Measurements from ENCODE around the gene CHN2. TPM values are rescaled to one million over a fixed set of nuclear protein-coding genes. Genes with fewer than 3 reads are reported as not detected.

The CHN2 gene
- total RNA-seq, 1 experiment from 2014 or later, result 5.1 TPM

DNA sequence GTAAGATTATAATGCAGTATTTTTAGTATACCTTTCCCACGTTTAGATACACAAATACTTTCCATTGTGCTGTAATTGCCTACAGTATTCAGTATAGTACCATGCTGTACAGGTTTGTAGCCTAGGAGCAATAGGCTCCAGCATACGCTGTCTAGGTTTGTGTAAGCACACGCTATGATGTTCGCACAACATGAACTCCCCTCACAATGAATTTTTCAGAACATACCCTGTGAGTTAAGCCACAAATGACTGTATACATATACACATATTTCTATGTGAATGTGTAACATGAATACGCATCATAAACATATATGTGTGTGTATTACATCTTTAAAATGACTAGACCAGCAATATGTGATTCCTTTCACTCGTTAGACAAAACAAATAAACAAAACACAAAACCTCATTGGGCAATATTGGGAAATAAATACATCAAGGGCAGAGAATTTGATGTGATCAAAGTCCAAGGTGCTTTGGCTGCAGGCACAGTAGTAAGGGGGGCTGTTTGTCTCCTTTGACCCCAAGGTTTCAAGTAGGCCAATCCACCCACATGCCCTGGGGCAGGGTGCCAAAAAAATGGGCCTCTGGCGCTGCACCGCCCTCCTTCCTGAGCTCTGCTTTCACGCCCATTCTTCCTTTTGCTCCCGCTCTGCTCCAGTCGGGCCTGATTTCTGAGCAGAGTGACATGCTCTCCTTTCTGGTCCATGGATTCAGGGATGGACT is 33.9 kb downstream of the CHN2 start:
- intact Hi-C loops (cut with micrococcal nuclease), result no loop called here
- no peak for DNase-seq (ENCODE audit: unreplicated experiment)
- no peak overlapping the region for H3K27ac Mint-ChIP-seq (ENCODE audit: low read depth, unreplicated experiment)
- no peaks in the 10 kb centered on the region for H3K4me1 Mint-ChIP-seq (ENCODE audit: insufficient read depth, unreplicated experiment)
- TF ChIP-seq, protein P1, sequence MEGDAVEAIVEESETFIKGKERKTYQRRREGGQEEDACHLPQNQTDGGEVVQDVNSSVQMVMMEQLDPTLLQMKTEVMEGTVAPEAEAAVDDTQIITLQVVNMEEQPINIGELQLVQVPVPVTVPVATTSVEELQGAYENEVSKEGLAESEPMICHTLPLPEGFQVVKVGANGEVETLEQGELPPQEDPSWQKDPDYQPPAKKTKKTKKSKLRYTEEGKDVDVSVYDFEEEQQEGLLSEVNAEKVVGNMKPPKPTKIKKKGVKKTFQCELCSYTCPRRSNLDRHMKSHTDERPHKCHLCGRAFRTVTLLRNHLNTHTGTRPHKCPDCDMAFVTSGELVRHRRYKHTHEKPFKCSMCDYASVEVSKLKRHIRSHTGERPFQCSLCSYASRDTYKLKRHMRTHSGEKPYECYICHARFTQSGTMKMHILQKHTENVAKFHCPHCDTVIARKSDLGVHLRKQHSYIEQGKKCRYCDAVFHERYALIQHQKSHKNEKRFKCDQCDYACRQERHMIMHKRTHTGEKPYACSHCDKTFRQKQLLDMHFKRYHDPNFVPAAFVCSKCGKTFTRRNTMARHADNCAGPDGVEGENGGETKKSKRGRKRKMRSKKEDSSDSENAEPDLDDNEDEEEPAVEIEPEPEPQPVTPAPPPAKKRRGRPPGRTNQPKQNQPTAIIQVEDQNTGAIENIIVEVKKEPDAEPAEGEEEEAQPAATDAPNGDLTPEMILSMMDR (IDR thresholded peaks at IDR 0.05; ENCODE audit: unreplicated experiment), result no peak
- no peaks in the 10 kb centered on the region for H3K9me3 Mint-ChIP-seq (ENCODE audit: unreplicated experiment)
- no peaks in the 10 kb centered on the region for H3K27me3 Mint-ChIP-seq (ENCODE audit: insufficient read depth, unreplicated experiment)
- ChIA-PET POLR2A (interaction anchor here (0.6 to 0.7 kb wide), 2 partner anchors 27 to 59 kb away, joined by 4 read pairs; no protein-coding TSS in a partner anchor), CTCF (no interaction called here)
- no TSS peak for BruUV-seq (replicated peaks)
- no peaks in the 10 kb centered on the region for H3K36me3 Mint-ChIP-seq (ENCODE audit: insufficient read depth, unreplicated experiment)
- H3K4me3 Mint-ChIP-seq (ENCODE audit: unreplicated experiment), result no peak overlapping the region

DNA sequence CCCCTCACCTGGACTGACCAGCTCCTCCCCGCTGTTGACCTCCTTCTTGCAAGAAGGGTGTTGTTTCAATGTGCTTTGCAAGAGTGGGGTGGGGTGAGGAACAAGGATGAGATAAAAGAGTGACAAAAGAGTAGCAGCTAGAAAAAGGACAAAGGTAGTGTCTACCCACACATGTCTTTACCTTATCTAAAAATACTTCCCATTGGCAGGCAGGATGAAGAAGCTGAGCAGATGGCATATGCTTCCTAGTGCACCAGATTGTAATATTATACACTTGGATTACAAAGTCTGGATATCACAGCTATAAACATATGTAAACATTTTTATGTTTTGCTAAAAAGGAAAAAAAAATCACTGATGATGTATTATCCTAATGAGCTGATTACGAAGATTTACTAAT is 34.5 kb downstream of the CHN2 start:
- H3K36me3 Mint-ChIP-seq (ENCODE audit: insufficient read depth, unreplicated experiment), result no peaks in the 10 kb centered on the region
- ChIA-PET CTCF (no interaction called here), POLR2A (interaction anchor here (0.7 kb wide), 1 partner anchor 59 kb away, joined by 4 read pairs; no protein-coding TSS in a partner anchor)
- H3K9me3 Mint-ChIP-seq (ENCODE audit: unreplicated experiment), result no peaks in the 10 kb centered on the region
- TF ChIP-seq, protein P1 (IDR thresholded peaks at IDR 0.05; ENCODE audit: unreplicated experiment), result no peak
- no peaks in the 10 kb centered on the region for H3K27me3 Mint-ChIP-seq (ENCODE audit: insufficient read depth, unreplicated experiment)
- no peak overlapping the region for H3K27ac Mint-ChIP-seq (ENCODE audit: low read depth, unreplicated experiment)
- BruUV-seq (replicated peaks), result no TSS peak
- DNase-seq (ENCODE audit: unreplicated experiment), result no peak
- H3K4me1 Mint-ChIP-seq (ENCODE audit: insufficient read depth, unreplicated experiment), result no peaks in the 10 kb centered on the region
- intact Hi-C loops (cut with micrococcal nuclease), result no loop called here
- no peak overlapping the region for H3K4me3 Mint-ChIP-seq (ENCODE audit: unreplicated experiment)

DNA sequence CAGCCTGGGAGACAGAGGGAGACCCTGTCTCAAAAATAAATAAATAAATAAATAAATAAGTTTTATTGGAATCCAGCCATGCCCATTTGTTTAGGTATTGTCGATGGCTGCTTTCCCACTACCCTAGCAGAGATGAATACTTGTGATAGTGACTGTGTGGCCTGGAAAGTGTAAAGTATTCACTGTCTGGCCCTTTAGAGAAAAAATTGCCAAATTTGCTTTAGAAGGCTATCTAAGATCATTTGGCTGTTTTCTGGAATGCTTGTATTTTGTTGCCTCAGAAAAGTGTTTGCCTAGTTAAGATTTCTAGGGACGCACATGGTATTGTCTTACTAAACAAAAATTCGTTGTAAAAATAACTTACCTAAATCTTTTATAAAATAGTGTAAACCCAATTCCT is 35.4 kb downstream of the CHN2 start:
- TF ChIP-seq, protein P1 (IDR thresholded peaks at IDR 0.05; ENCODE audit: unreplicated experiment), result no peak
- no peaks in the 10 kb centered on the region for H3K9me3 Mint-ChIP-seq (ENCODE audit: unreplicated experiment)
- no peak overlapping the region for H3K4me3 Mint-ChIP-seq (ENCODE audit: unreplicated experiment)
- no TSS peak for BruUV-seq (replicated peaks)
- H3K36me3 Mint-ChIP-seq (ENCODE audit: insufficient read depth, unreplicated experiment), result peaks cover 2% of the 10 kb centered on the region
- H3K27ac Mint-ChIP-seq (ENCODE audit: low read depth, unreplicated experiment), result no peak overlapping the region
- H3K4me1 Mint-ChIP-seq (ENCODE audit: insufficient read depth, unreplicated experiment), result no peaks in the 10 kb centered on the region
- POLR2A ChIA-PET, result no interaction called here
- no peaks in the 10 kb centered on the region for H3K27me3 Mint-ChIP-seq (ENCODE audit: insufficient read depth, unreplicated experiment)
- DNase-seq (ENCODE audit: unreplicated experiment), result no peak
- CTCF ChIA-PET, result no interaction called here
- intact Hi-C loops (cut with micrococcal nuclease), result no loop called here

DNA sequence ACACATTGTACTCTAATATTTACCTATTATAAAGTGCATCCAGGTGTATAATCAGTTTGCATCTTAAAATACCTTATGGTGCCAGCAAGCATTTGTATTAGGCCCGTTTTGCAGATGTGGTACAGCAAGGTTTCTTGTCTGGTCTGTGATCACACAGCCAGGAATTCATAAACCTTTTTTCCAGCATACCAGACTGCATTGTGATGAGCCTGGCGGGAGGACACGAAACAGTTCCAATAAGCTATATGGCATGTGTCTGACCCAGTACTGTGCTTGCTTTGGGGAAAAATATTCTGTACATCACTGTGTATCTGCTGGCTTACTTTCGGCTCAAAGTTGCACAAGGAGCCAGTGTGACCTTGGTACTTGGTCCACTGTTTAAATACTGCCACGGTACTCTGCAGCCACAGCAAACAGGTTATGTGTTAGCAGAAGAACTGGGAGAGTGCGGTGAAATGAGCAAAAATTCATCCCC is 36.3 kb downstream of the CHN2 start:
- intact Hi-C loops (cut with micrococcal nuclease), result no loop called here
- ChIA-PET CTCF (no interaction called here), POLR2A (no interaction called here)
- Mint-ChIP-seq H3K4me1 (ENCODE audit: insufficient read depth, unreplicated experiment) (no peaks in the 10 kb centered on the region), H3K9me3 (ENCODE audit: unreplicated experiment) (no peaks in the 10 kb centered on the region), H3K27ac (ENCODE audit: low read depth, unreplicated experiment) (no peak overlapping the region), H3K4me3 (ENCODE audit: unreplicated experiment) (no peak overlapping the region), H3K27me3 (ENCODE audit: insufficient read depth, unreplicated experiment) (no peaks in the 10 kb centered on the region), H3K36me3 (ENCODE audit: insufficient read depth, unreplicated experiment) (peaks cover 6% of the 10 kb centered on the region)
- no TSS peak for BruUV-seq (replicated peaks)
- TF ChIP-seq, protein P1 (IDR thresholded peaks at IDR 0.05; ENCODE audit: unreplicated experiment), result no peak
- no peak for DNase-seq (ENCODE audit: unreplicated experiment)
